GM23338 (cell line): ENCODE results near the gene MBD5. TPM values are rescaled to one million over a fixed set of nuclear protein-coding genes. Genes with fewer than 3 reads are reported as not detected.

ENCODE experiments used
- ATAC-seq: fragments of 200-7000 bp; cut with Tn5 transposase; 3 replicates; pipeline ENCODE4 v1.9.1; 2020
- DNase-seq: peaks from one replicate; pipeline ENCODE4 v3.0.0-alpha.2; 2015; ENCODE audit warnings: low spot score
- H2AFZ ChIP-seq: fragments of 200-600 bp; sonication (generic); 2 replicates; pipeline ENCODE4 v1.8.0; 2016; ENCODE audit warnings: antibody characterized with exemption, mild to moderate bottlenecking, moderate library complexity
- H3F3A ChIP-seq: fragments of 200-600 bp; sonication (generic); replicated peaks from 2 replicates; pipeline ENCODE4 v1.8.0; 2017; ENCODE audit warnings: antibody characterized with exemption, mixed run types, low read depth
- H3K27ac ChIP-seq: fragments of 200-600 bp; sonication (generic); 2 replicates; pipeline ENCODE4 v1.6.1; 2016; ENCODE audit warnings: low read depth
- H3K27me3 ChIP-seq: fragments of 200-600 bp; sonication (generic); 2 replicates; pipeline ENCODE4 v1.8.0; 2016; ENCODE audit warnings: mild to moderate bottlenecking, mixed run types, moderate library complexity; ENCODE audit not compliant: insufficient read depth
- H3K36me3 ChIP-seq: fragments of 200-600 bp; sonication (generic); 2 replicates; pipeline ENCODE4 v1.8.0; 2016; ENCODE audit warnings: mild to moderate bottlenecking; ENCODE audit not compliant: insufficient read depth
- H3K4me1 ChIP-seq: fragments of 200-600 bp; sonication (generic); 2 replicates; pipeline ENCODE4 v1.8.0; 2016; ENCODE audit warnings: mild to moderate bottlenecking, moderate library complexity; ENCODE audit not compliant: insufficient read depth
- H3K4me2 ChIP-seq: fragments of 200-600 bp; sonication (generic); 2 replicates; pipeline ENCODE4 v1.7.1; 2017; ENCODE audit warnings: mixed run types
- H3K4me3 ChIP-seq: fragments of 200-600 bp; sonication (generic); 2 replicates; pipeline ENCODE4 v1.6.1; 2016; ENCODE audit warnings: mixed run types
- H3K79me2 ChIP-seq: fragments of 200-600 bp; sonication (generic); replicated peaks from 2 replicates; pipeline ENCODE4 v1.8.0; 2017; ENCODE audit warnings: mild to moderate bottlenecking; ENCODE audit not compliant: insufficient read depth
- H3K9me2 ChIP-seq: fragments of 200-600 bp; sonication (generic); 2 replicates; pipeline ENCODE4 v1.8.0; 2017; ENCODE audit not compliant: insufficient read depth
- H4K20me1 ChIP-seq: fragments of 200-600 bp; sonication (generic); replicated peaks from 2 replicates; pipeline ENCODE4 v1.8.0; 2017; ENCODE audit warnings: mild to moderate bottlenecking; ENCODE audit not compliant: insufficient read depth
- H3K27ac Mint-ChIP-seq: 2 replicates; pipeline ENCODE4 v1.8.0; 2020; ENCODE audit warnings: inconsistent platforms, mild to moderate bottlenecking, moderate library complexity, mixed read lengths
- H3K27me3 Mint-ChIP-seq: 3 replicates; pipeline ENCODE4 v1.8.0; 2022; ENCODE audit warnings: low read depth, mild to moderate bottlenecking, moderate library complexity, mixed read lengths, inconsistent platforms; ENCODE audit not compliant: insufficient read depth, poor library complexity
- H3K36me3 Mint-ChIP-seq: 3 replicates; pipeline ENCODE4 v1.8.0; 2021; ENCODE audit warnings: low read depth, mild to moderate bottlenecking, inconsistent platforms, moderate library complexity, mixed read lengths
- H3K4me1 Mint-ChIP-seq: 3 replicates; pipeline ENCODE4 v1.8.0; 2020; ENCODE audit warnings: mild to moderate bottlenecking, inconsistent platforms, mixed read lengths
- H3K4me3 Mint-ChIP-seq: 3 replicates; pipeline ENCODE4 v1.8.0; 2021; ENCODE audit warnings: moderate library complexity, mild to moderate bottlenecking, inconsistent platforms, mixed read lengths
- H3K9me3 Mint-ChIP-seq: 3 replicates; pipeline ENCODE4 v1.8.0; 2020; ENCODE audit warnings: moderate library complexity, mild to moderate bottlenecking, inconsistent platforms, mixed read lengths
- EZH2phosphoT487 ChIP-seq: fragments of 200-600 bp; sonication (generic); IDR thresholded peaks from one replicate; pipeline ENCODE4 v1.8.1; 2018; ENCODE audit warnings: antibody characterized with exemption; ENCODE audit not compliant: unreplicated experiment
- JUNB ChIP-seq: IDR thresholded peaks from one replicate; pipeline ENCODE4 v1.6.1; 2016; ENCODE audit warnings: antibody characterized with exemption; ENCODE audit not compliant: unreplicated experiment
- POLR2AphosphoS5 ChIP-seq: IDR thresholded peaks from 2 replicates; pipeline ENCODE4 v1.6.1; 2016; ENCODE audit warnings: antibody characterized with exemption, low read depth
- REST ChIP-seq: IDR thresholded peaks from one replicate; pipeline ENCODE4 v1.6.1; 2018; ENCODE audit warnings: antibody characterized with exemption; ENCODE audit not compliant: unreplicated experiment
- ZNF114 ChIP-seq: fragments of 250-450 bp; sonication (Bioruptor Pico); IDR thresholded peaks from 2 replicates; pipeline ENCODE4 v1.5.0; 2020; ENCODE audit warnings: mild to moderate bottlenecking, moderate library complexity
- ZNF331 ChIP-seq: fragments of 250-450 bp; sonication (Bioruptor Pico); IDR thresholded peaks from 2 replicates; pipeline ENCODE4 v1.5.0; 2020; ENCODE audit warnings: low read depth, mild to moderate bottlenecking, moderate library complexity
- ZNF462 ChIP-seq: fragments of 250-450 bp; sonication (Bioruptor Pico); IDR thresholded peaks from 2 replicates; pipeline ENCODE4 v1.5.0; 2020; ENCODE audit warnings: mild to moderate bottlenecking, moderate library complexity
- polyA plus RNA-seq: library from polyadenylated mRNA; unstranded; fragments of >200 nt; fragmentation: Nextera tagmentation; extraction: Ambion mirVana; gene quantifications from 2 replicates; pipeline ENCODE4 v1.2.1, GENCODE V29; 2016
- total RNA-seq: library from RNA; depleted of rRNA; stranded (reverse); fragments of >200 nt; shearing (Covaris generic); gene quantifications from 2 replicates; pipeline ENCODE4 v1.2.3, GENCODE V29; 2014

The MBD5 gene
- total and polyA plus RNA-seq, 2 experiments from 2014 or later = 16.2 to 23.1 TPM

GRCh38 chr2:148560496-148560895 lies 539.6 kb downstream of the MBD5 start (continued):
- TF ChIP-seq ZNF462 = no peak
- TF ChIP-seq POLR2AphosphoS5 = no peak
- no peak for TF ChIP-seq EZH2phosphoT487
- TF ChIP-seq ZNF331 (CRISPR knock-in tag) = no peak
- TF ChIP-seq JUNB = no peak
- TF ChIP-seq ZNF114 (CRISPR knock-in tag) = no peak

- DNase-seq (no peak), ATAC-seq (no peak)
- Histone ChIP-seq H3K9me2 (peaks cover under 1% of the 10 kb centered on the region), H4K20me1 (no peaks in the 10 kb centered on the region), H2AFZ (peak overlapping the region; percentile 69; the same call in 1 of the 2 replicates), H3K27ac (no peak overlapping the region), H3K4me1 (no peaks in the 10 kb centered on the region), H3K27me3 (no peaks in the 10 kb centered on the region), H3F3A (no peaks in the 10 kb centered on the region), H3K4me3 (no peak overlapping the region), H3K4me2 (no peak overlapping the region), H3K36me3 (no peaks in the 10 kb centered on the region), H3K79me2 (no peaks in the 10 kb centered on the region)
- peaks cover under 1% of the 10 kb centered on the region; the same call in 2 of the 3 replicates for H3K4me1 Mint-ChIP-seq
- no peaks in the 10 kb centered on the region for H3K27me3 Mint-ChIP-seq
- no peak overlapping the region for H3K27ac Mint-ChIP-seq
- TF ChIP-seq JUNB (no peak), POLR2AphosphoS5 (no peak), EZH2phosphoT487 (no peak), REST (no peak)
- H3K9me3 Mint-ChIP-seq = peaks cover 12% of the 10 kb centered on the region
- H3K36me3 Mint-ChIP-seq = no peaks in the 10 kb centered on the region; the same call in 2 of the 3 replicates
- H3K4me3 Mint-ChIP-seq = no peak overlapping the region
These were observed 540.5 kb downstream of the MBD5 start for GRCh38 chr2:148561389-148561788.
